Nephron progenitor cell (in vitro differentiated cells): Measurements from ENCODE around the gene ARMH4.

ENCODE experiments used
- DNase-seq: peaks from one replicate; pipeline ENCODE4 v3.0.0; 2021
- H3K27ac Mint-ChIP-seq: 2 replicates; pipeline ENCODE4 v1.8.0; 2021; ENCODE audit warnings: mild to moderate bottlenecking, moderate library complexity, mixed read lengths
- H3K27me3 Mint-ChIP-seq: 2 replicates; pipeline ENCODE4 v1.8.0; 2021; ENCODE audit warnings: mild to moderate bottlenecking, low read depth, mixed read lengths; ENCODE audit not compliant: poor library complexity
- H3K36me3 Mint-ChIP-seq: 2 replicates; pipeline ENCODE4 v1.8.0; 2021; ENCODE audit warnings: low read depth, mixed read lengths
- H3K4me1 Mint-ChIP-seq: 2 replicates; pipeline ENCODE4 v1.8.0; 2021; ENCODE audit warnings: mixed read lengths
- H3K4me3 Mint-ChIP-seq: 2 replicates; pipeline ENCODE4 v1.8.0; 2021; ENCODE audit warnings: mild to moderate bottlenecking, moderate library complexity, mixed read lengths
- H3K9me3 Mint-ChIP-seq: 2 replicates; pipeline ENCODE4 v1.8.0; 2021; ENCODE audit warnings: mild to moderate bottlenecking, moderate library complexity, mixed read lengths
- TF ChIP-seq, protein P1 (sequence below): fragments of 200-600 bp; sonication (generic); IDR thresholded peaks from 2 replicates; pipeline ENCODE4 v1.5.0; 2021; ENCODE audit warnings: antibody characterized with exemption

Gene ARMH4

DNA sequence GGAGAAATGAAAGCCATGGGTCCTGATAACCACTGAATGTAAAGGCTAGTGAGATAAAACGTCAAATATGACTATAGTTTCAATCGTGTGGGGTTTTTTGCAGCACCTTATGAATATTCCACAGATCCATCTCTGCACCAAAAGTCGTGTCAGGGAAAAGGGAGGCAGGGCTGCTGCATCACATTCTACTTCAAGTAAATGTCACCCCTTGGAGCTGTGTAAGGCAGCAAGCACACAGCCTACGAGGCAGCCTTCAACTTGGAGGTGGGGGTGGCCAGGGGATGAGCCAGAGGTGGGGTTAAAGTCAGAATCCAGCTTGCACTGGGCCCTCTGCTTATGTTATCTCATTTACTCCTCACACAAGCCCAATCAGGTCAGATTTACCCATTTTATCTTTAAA, 90.4 kb downstream of the ARMH4 start:
- Mint-ChIP-seq H3K4me3 (no peak overlapping the region), H3K27me3 (peaks cover 8% of the 10 kb centered on the region), H3K9me3 (no peaks in the 10 kb centered on the region), H3K27ac (no peak overlapping the region), H3K36me3 (no peaks in the 10 kb centered on the region), H3K4me1 (peaks cover 29% of the 10 kb centered on the region)
- DNase-seq: no peak
- TF ChIP-seq, protein P1, sequence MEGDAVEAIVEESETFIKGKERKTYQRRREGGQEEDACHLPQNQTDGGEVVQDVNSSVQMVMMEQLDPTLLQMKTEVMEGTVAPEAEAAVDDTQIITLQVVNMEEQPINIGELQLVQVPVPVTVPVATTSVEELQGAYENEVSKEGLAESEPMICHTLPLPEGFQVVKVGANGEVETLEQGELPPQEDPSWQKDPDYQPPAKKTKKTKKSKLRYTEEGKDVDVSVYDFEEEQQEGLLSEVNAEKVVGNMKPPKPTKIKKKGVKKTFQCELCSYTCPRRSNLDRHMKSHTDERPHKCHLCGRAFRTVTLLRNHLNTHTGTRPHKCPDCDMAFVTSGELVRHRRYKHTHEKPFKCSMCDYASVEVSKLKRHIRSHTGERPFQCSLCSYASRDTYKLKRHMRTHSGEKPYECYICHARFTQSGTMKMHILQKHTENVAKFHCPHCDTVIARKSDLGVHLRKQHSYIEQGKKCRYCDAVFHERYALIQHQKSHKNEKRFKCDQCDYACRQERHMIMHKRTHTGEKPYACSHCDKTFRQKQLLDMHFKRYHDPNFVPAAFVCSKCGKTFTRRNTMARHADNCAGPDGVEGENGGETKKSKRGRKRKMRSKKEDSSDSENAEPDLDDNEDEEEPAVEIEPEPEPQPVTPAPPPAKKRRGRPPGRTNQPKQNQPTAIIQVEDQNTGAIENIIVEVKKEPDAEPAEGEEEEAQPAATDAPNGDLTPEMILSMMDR: no peak

GRCh38 chr14:58060898-58061297, 91.1 kb downstream of the ARMH4 start:
- peaks cover 3% of the 10 kb centered on the region for H3K27me3 Mint-ChIP-seq
- peaks cover 29% of the 10 kb centered on the region for H3K4me1 Mint-ChIP-seq
- TF ChIP-seq, protein P1: no peak
- no peaks in the 10 kb centered on the region for H3K9me3 Mint-ChIP-seq
- DNase-seq: no peak
- no peak overlapping the region for H3K4me3 Mint-ChIP-seq
- H3K36me3 Mint-ChIP-seq: no peaks in the 10 kb centered on the region
- H3K27ac Mint-ChIP-seq: peak overlapping the region; percentile 18

- peaks cover 29% of the 10 kb centered on the region for H3K4me1 Mint-ChIP-seq
- no peaks in the 10 kb centered on the region for H3K36me3 Mint-ChIP-seq
- H3K9me3 Mint-ChIP-seq: no peaks in the 10 kb centered on the region
- H3K27me3 Mint-ChIP-seq: peaks cover 3% of the 10 kb centered on the region
- H3K4me3 Mint-ChIP-seq: no peak overlapping the region
- TF ChIP-seq, protein P1: no peak
- DNase-seq: no peak
- no peak overlapping the region for H3K27ac Mint-ChIP-seq
Observed at GRCh38 chr14:58060077-58060476, 91.9 kb downstream of the ARMH4 start.

DNA sequence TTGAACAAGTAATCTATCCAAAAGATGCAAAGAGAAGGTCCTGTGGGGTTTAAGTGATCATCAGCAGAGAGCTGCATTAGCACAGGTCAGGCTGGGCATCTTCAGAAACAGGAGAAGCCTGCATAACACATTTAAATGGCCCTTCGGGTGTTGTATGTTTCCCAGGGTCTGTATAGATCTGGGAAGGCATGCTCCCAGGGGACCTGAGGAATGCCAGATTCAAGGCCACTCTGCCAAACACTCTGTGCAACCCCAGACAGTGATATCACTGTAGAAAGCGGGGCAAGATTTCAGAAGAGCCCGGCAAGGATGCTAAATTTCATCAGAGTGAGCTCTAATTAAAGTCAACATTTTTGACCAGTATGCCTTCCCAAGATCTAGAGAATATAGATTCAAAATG, 92.9 kb downstream of the ARMH4 start:
- Mint-ChIP-seq H3K9me3 (no peaks in the 10 kb centered on the region), H3K27me3 (peaks cover 3% of the 10 kb centered on the region), H3K4me1 (peaks cover 29% of the 10 kb centered on the region), H3K27ac (no peak overlapping the region), H3K4me3 (no peak overlapping the region), H3K36me3 (no peaks in the 10 kb centered on the region)
- DNase-seq: peak; percentile 31
- TF ChIP-seq, protein P1: no peak

DNA sequence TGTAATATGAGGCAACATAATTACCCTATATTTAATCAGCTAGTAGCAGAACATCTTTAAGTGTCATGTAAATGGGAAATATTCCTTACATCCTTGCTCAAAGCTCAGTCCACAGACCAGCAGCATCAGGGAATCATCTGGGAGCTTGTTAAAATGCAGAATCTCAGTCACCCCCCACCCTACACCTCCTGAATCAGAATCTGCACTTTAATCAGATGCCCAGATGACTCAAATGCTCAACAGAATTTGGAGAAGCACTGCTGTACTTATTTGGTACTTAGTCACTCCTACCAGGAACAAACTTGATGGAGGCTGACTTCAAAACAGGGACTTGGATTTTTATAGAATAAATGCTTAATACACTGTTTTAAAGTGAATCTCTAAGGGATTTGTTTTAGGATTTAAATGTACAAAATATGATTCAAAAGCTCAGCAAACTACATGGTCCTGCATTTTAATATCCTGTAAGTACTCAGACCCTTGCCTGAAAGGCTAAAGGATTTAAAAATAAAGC, 96.5 kb downstream of the ARMH4 start:
- H3K9me3 Mint-ChIP-seq: no peaks in the 10 kb centered on the region
- H3K27ac Mint-ChIP-seq: no peak overlapping the region
- TF ChIP-seq, protein P1: no peak
- H3K27me3 Mint-ChIP-seq: peaks cover 3% of the 10 kb centered on the region
- no peak overlapping the region for H3K4me3 Mint-ChIP-seq
- peaks cover 19% of the 10 kb centered on the region for H3K4me1 Mint-ChIP-seq
- H3K36me3 Mint-ChIP-seq: no peaks in the 10 kb centered on the region
- no peak for DNase-seq

GRCh38 chr14:58054100-58054499, 97.9 kb downstream of the ARMH4 start:
- Mint-ChIP-seq H3K4me3 (no peak overlapping the region), H3K27ac (no peak overlapping the region), H3K9me3 (no peaks in the 10 kb centered on the region), H3K27me3 (peaks cover 3% of the 10 kb centered on the region), H3K36me3 (no peaks in the 10 kb centered on the region), H3K4me1 (peaks cover 6% of the 10 kb centered on the region)
- DNase-seq: no peak
- TF ChIP-seq, protein P1: no peak
